Kidney tubule cell (primary cell): ENCODE results near the gene GAS2L3.

ENCODE experiments used
- DNase-seq: peaks from one replicate; pipeline ENCODE4 v3.0.0-alpha.2; 2018; ENCODE audit warnings: low spot score

Gene GAS2L3

DNA sequence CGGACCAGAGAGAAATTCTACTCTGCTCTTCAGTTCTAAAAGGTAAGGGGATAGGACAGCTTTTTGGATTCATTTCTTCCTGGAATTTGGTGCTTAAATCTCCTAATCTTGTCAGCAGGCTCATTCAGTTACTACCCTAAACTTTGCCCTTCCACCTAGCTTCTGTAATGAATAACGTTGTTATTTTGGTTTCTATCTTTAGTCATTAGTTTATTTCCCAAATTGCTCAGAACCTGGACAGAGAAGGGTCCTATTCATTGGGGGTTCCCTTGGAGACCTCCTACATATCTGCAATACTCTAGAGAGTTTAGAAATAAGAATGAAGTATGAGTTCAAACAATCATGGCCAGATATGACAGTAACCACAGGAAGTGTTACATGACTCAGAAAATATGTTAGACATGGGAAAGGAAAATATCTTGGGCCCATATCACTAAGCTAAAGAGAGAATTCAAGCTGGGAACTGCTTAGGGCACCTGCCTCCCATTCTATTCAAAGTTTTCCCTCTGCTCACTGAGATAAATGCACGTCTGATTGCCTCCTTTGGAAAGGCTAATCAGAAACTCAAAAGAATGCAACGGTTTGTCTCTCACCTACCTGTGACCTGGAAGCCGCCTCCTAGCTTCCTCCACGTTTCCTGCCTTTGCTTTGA lies 87.9 kb downstream of the GAS2L3 start:
- peak; percentile 43 for DNase-seq

GRCh38 chr12:100666588-100666987 lies 93.1 kb downstream of the GAS2L3 start:
- no peak for DNase-seq

- DNase-seq = peak; percentile 77
These were observed 95.6 kb downstream of the GAS2L3 start for GRCh38 chr12:100668945-100669536.

GRCh38 chr12:100669922-100670321 lies 96.4 kb downstream of the GAS2L3 start:
- DNase-seq = no peak

- DNase-seq = no peak
These were observed 98.1 kb downstream of the GAS2L3 start for GRCh38 chr12:100671396-100672074.

GRCh38 chr12:100672075-100672592 lies 98.7 kb downstream of the GAS2L3 start:
- no peak for DNase-seq

- peak; percentile 32 for DNase-seq
These were observed 100.8 kb downstream of the GAS2L3 start for GRCh38 chr12:100674036-100674888.
